HEK293T (cell line): ENCODE measurements around the gene SUCLG2.

Experiments
- BHLHE40 ChIP-seq: fragments of 450-650 bp; IDR thresholded peaks from 2 replicates; pipeline ENCODE4 v1.6.1; 2016; ENCODE audit warnings: mild to moderate bottlenecking, moderate library complexity, borderline replicate concordance
- CTBP1 ChIP-seq: fragments of 450-650 bp; IDR thresholded peaks from 2 replicates; pipeline ENCODE4 v1.6.1; 2016; ENCODE audit warnings: borderline replicate concordance
- FOXM1 ChIP-seq: fragments of 450-650 bp; IDR thresholded peaks from 2 replicates; pipeline ENCODE4 v1.6.1; 2017; ENCODE audit warnings: mild to moderate bottlenecking, borderline replicate concordance
- NFRKB ChIP-seq: fragments of 450-650 bp; IDR thresholded peaks from 2 replicates; pipeline ENCODE4 v1.6.1; 2016; ENCODE audit warnings: mild to moderate bottlenecking, moderate library complexity
- SP1 ChIP-seq: fragments of 450-650 bp; IDR thresholded peaks from 2 replicates; pipeline ENCODE4 v1.6.1; 2017
- SUZ12 ChIP-seq: fragments of 450-650 bp; IDR thresholded peaks from 2 replicates; pipeline ENCODE4 v1.6.1; 2016; ENCODE audit warnings: mild to moderate bottlenecking
- TARDBP ChIP-seq: fragments of 450-650 bp; IDR thresholded peaks from 2 replicates; pipeline ENCODE4 v1.6.1; 2016

DNA sequence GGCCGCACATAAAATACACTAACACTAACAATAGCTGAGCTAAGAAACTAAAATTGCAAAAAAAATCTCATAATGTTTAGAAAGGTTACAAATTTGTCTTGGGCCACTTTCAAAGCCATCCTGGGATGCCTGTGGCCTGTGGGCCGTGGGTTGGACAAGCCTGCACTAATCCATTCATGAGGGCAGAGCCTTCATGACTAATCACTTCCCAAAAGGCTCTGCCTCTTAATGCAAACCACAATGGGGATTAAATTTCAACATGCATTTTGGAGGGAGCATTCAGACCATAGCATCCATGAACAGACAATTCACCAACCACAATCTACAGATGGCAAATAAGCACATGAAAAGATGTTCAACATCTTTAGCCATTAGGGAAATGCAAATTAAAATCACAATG is 128.2 kb downstream of the SUCLG2 start:
- TF ChIP-seq CTBP1 (no peak), TARDBP (no peak), SP1 (no peak), BHLHE40 (no peak), SUZ12 (no peak), NFRKB (no peak), FOXM1 (no peak)
